Peyer's patch (tissue), 4 donors: ENCODE data around the gene CDK11B.
"Not testable (repeated sequence)": the region's sequence is repeated elsewhere in the genome, so short reads cannot be mapped to it uniquely, and the experiment has no call there.

Source experiments
- CTCF ChIP-seq, 6 experiments: fragments of 450-650 bp in 4 of 6; fragments of 200-600 bp in 2 of 6; sonication (generic) in 1 of 6; IDR thresholded peaks; one replicate each; pipeline ENCODE4 v1.5.1; 2017 to 2019; ENCODE audit warnings: antibody characterized with exemption in 6 of 6, mild to moderate bottlenecking in 3 of 6, moderate library complexity in 1 of 6
- POLR2A ChIP-seq, 2 donors: fragments of 450-650 bp; IDR thresholded peaks; one replicate each; pipeline ENCODE4 v1.5.1; 2017; ENCODE audit warnings: antibody characterized with exemption in 2 of 2, mild to moderate bottlenecking in 2 of 2, moderate library complexity in 2 of 2

- TF ChIP-seq CTCF, POLR2A (IDR thresholded peaks at IDR 0.05): not testable (repeated sequence)
Measured at GRCh38 chr1:1662392-1662791, 3.6 kb upstream of the CDK11B start.
